ENCODE results near the gene KIF21A. TPM values are rescaled to one million over a fixed set of nuclear protein-coding genes. Genes with fewer than 3 reads are reported as not detected.

Gene KIF21A
- polyA plus RNA-seq, 1 donor from 2014 or later, result 130 TPM

DNA sequence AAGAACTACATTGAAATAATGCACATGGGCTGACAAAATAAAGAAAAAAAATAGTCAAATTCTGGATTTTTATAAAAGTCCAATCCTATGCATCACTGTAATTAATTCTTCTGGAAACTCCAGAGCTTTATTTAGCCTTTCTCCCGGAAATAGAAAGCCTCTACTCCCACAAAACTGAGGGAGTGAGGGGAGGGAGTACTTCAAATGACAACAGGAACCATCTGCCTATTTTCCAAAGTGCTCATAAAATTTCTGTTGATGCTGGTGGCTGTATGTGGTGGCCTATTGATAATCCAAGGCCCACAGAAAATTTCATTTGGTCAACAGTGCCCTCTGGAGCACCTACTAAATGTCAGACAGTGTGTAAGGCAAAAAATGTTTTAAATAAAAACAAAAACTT lies 64.6 kb downstream of the KIF21A start:
- Histone ChIP-seq H3K9ac (ENCODE audit: low read length) (no peak overlapping the region), H3F3A (ENCODE audit: insufficient read depth, low read length, poor library complexity, severe bottlenecking) (no peaks in the 10 kb centered on the region), H4K20me1 (ENCODE audit: insufficient read depth) (no peaks in the 10 kb centered on the region), H3K36me3 (ENCODE audit: insufficient read depth, low read length) (no peaks in the 10 kb centered on the region), H3K27me3 (ENCODE audit: insufficient read depth, low read depth, low read length) (no peaks in the 10 kb centered on the region), H3K9me3 (ENCODE audit: low read length) (no peaks in the 10 kb centered on the region), H2AFZ (ENCODE audit: low read depth, low read length) (no peak overlapping the region), H3K4me2 (ENCODE audit: low read length) (no peak overlapping the region), H3K4me3 (ENCODE audit: low read length) (no peak overlapping the region), H3K9me2 (ENCODE audit: insufficient read depth, low read length) (no peaks in the 10 kb centered on the region), H3K79me2 (replicated peaks; ENCODE audit: insufficient read depth, low read length) (no peaks in the 10 kb centered on the region), H3K27ac (ENCODE audit: low read length) (no peak overlapping the region)
- TF ChIP-seq SMC3 (conservative IDR thresholded peaks at IDR 0.05; ENCODE audit: poor library complexity), result no peak
- TF ChIP-seq TAF1 (IDR thresholded peaks at IDR 0.05; ENCODE audit: low read depth), result no peak
- TF ChIP-seq, protein P1, sequence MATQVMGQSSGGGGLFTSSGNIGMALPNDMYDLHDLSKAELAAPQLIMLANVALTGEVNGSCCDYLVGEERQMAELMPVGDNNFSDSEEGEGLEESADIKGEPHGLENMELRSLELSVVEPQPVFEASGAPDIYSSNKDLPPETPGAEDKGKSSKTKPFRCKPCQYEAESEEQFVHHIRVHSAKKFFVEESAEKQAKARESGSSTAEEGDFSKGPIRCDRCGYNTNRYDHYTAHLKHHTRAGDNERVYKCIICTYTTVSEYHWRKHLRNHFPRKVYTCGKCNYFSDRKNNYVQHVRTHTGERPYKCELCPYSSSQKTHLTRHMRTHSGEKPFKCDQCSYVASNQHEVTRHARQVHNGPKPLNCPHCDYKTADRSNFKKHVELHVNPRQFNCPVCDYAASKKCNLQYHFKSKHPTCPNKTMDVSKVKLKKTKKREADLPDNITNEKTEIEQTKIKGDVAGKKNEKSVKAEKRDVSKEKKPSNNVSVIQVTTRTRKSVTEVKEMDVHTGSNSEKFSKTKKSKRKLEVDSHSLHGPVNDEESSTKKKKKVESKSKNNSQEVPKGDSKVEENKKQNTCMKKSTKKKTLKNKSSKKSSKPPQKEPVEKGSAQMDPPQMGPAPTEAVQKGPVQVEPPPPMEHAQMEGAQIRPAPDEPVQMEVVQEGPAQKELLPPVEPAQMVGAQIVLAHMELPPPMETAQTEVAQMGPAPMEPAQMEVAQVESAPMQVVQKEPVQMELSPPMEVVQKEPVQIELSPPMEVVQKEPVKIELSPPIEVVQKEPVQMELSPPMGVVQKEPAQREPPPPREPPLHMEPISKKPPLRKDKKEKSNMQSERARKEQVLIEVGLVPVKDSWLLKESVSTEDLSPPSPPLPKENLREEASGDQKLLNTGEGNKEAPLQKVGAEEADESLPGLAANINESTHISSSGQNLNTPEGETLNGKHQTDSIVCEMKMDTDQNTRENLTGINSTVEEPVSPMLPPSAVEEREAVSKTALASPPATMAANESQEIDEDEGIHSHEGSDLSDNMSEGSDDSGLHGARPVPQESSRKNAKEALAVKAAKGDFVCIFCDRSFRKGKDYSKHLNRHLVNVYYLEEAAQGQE (IDR thresholded peaks at IDR 0.05; ENCODE audit: borderline replicate concordance), result no peak
- TF ChIP-seq, protein P2, sequence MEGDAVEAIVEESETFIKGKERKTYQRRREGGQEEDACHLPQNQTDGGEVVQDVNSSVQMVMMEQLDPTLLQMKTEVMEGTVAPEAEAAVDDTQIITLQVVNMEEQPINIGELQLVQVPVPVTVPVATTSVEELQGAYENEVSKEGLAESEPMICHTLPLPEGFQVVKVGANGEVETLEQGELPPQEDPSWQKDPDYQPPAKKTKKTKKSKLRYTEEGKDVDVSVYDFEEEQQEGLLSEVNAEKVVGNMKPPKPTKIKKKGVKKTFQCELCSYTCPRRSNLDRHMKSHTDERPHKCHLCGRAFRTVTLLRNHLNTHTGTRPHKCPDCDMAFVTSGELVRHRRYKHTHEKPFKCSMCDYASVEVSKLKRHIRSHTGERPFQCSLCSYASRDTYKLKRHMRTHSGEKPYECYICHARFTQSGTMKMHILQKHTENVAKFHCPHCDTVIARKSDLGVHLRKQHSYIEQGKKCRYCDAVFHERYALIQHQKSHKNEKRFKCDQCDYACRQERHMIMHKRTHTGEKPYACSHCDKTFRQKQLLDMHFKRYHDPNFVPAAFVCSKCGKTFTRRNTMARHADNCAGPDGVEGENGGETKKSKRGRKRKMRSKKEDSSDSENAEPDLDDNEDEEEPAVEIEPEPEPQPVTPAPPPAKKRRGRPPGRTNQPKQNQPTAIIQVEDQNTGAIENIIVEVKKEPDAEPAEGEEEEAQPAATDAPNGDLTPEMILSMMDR (IDR thresholded peaks at IDR 0.05; ENCODE audit: poor library complexity, severe bottlenecking), result no peak
- TF ChIP-seq EZH2 (IDR thresholded peaks at IDR 0.05; ENCODE audit: borderline replicate concordance, insufficient read depth, low read length, poor library complexity, severe bottlenecking), result no peak
- TF ChIP-seq RAD21 (conservative IDR thresholded peaks at IDR 0.05), result no peak
- TF ChIP-seq MXI1 (conservative IDR thresholded peaks at IDR 0.05; ENCODE audit: poor library complexity, severe bottlenecking), result no peak
- no peak for TF ChIP-seq POLR2AphosphoS5 (IDR thresholded peaks at IDR 0.05)
- TF ChIP-seq EP300 (conservative IDR thresholded peaks at IDR 0.05; ENCODE audit: poor library complexity, severe bottlenecking), result no peak

DNA sequence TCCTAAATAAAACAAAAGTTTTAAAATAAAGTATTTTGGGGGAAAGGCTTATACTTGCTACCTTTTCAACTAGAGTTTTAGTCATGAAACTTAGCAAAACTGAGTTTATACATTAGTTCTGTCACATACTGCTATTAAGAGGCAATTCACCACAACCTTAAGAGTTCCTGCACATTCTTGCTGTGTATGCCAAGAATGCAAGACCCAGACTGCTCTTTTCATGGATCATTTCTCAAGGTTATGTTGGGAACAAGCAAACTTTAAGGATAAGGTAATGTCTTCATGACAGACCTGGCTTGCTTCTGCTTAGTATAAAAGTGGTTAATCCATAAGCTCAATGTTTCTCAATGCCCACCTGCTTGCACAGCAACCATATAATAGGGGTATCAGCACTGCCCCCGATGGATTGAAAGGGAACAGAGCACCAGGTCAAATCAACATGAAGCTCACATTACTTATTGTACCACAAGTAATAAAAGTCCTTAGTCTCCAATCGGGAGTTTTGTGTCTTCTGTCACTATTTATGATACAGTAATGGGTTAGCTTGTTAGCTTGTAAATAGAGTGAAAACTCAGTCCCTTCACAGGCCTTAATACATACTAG lies 67.6 kb downstream of the KIF21A start:
- H2AFZ ChIP-seq (ENCODE audit: low read depth, low read length), result no peak overlapping the region
- no peak overlapping the region for H3K4me2 ChIP-seq (ENCODE audit: low read length)
- no peak for TF ChIP-seq TAF1 (IDR thresholded peaks at IDR 0.05; ENCODE audit: low read depth)
- TF ChIP-seq, protein P1 (IDR thresholded peaks at IDR 0.05; ENCODE audit: borderline replicate concordance), result no peak

More for the DNA sequence above, 67.6 kb downstream of the KIF21A start:
- H3K36me3 ChIP-seq (ENCODE audit: insufficient read depth, low read length), result no peaks in the 10 kb centered on the region
- H3K79me2 ChIP-seq (replicated peaks; ENCODE audit: insufficient read depth, low read length), result peaks cover 3% of the 10 kb centered on the region
- H3K27ac ChIP-seq (ENCODE audit: low read length), result no peak overlapping the region
- H3K4me3 ChIP-seq (ENCODE audit: low read length), result no peak overlapping the region
- H3K9ac ChIP-seq (ENCODE audit: low read length), result no peak overlapping the region
- no peaks in the 10 kb centered on the region for H3K27me3 ChIP-seq (ENCODE audit: insufficient read depth, low read depth, low read length)
- no peaks in the 10 kb centered on the region for H3K9me2 ChIP-seq (ENCODE audit: insufficient read depth, low read length)
- H3F3A ChIP-seq (ENCODE audit: insufficient read depth, low read length, poor library complexity, severe bottlenecking), result no peaks in the 10 kb centered on the region
- H4K20me1 ChIP-seq (ENCODE audit: insufficient read depth), result no peaks in the 10 kb centered on the region
- no peaks in the 10 kb centered on the region for H3K9me3 ChIP-seq (ENCODE audit: low read length)

Data from neural cell (in vitro differentiated cells).